IMR-90 (cell line): ENCODE results near the gene PTPRN2. TPM values are rescaled to one million over a fixed set of nuclear protein-coding genes. Genes with fewer than 3 reads are reported as not detected.

Experiments
- ATAC-seq: fragments of 200-7000 bp; cut with Tn5 transposase; 2 replicates; pipeline ENCODE4 v1.9.1; 2020; ENCODE audit warnings: low read depth, mild to moderate bottlenecking, moderate library complexity
- BruUV-seq: library from RNA; stranded (reverse); fragments of 400-500 nt; replicated peaks from 2 replicates; lab custom pipeline; 2021; lab: Mats Ljungman, UMichigan
- CTCF ChIA-PET: fragments of 300-600 bp; formaldehyde crosslinking; extraction: SDS; loops from one replicate; lab custom pipeline; 2021; ENCODE audit warnings: antibody characterized with exemption; lab: Yijun Ruan, JAX
- POLR2A ChIA-PET: fragments of 300-600 bp; sonication (Branson Sonifier 250); formaldehyde crosslinking; loops from one replicate; lab custom pipeline; 2022; ENCODE audit warnings: antibody characterized with exemption; ENCODE audit not compliant: unreplicated experiment; lab: Charles Lee
- DNase-seq: peaks from one replicate; pipeline ENCODE4 v3.0.0; 2013
- H2AFZ ChIP-seq: replicated peaks from 2 replicates; pipeline ENCODE3; 2013; ENCODE audit warnings: low read length, mild to moderate bottlenecking; ENCODE audit not compliant: poor library complexity
- H2AK5ac ChIP-seq: 2 replicates; pipeline ENCODE4 v1.6.1; 2013; ENCODE audit warnings: low read depth, low read length, inconsistent platforms
- H2AK9ac ChIP-seq: replicated peaks from 2 replicates; pipeline ENCODE3; 2013; ENCODE audit warnings: mild to moderate bottlenecking, low read depth, low read length, moderate library complexity; ENCODE audit not compliant: poor library complexity
- H2BK120ac ChIP-seq: 2 replicates; pipeline ENCODE4 v1.6.1; 2013; ENCODE audit warnings: low read depth, low read length, inconsistent platforms
- H2BK15ac ChIP-seq: 3 replicates; pipeline ENCODE4 v1.6.1; 2013; ENCODE audit warnings: low read depth, low read length, inconsistent platforms
- H2BK20ac ChIP-seq: 2 replicates; pipeline ENCODE4 v1.6.1; 2013; ENCODE audit warnings: low read depth, mild to moderate bottlenecking, inconsistent platforms, low read length, moderate library complexity
- H2BK5ac ChIP-seq: 2 replicates; pipeline ENCODE4 v1.6.1; 2013; ENCODE audit warnings: mild to moderate bottlenecking, low read depth, low read length, inconsistent platforms; ENCODE audit not compliant: poor library complexity, severe bottlenecking
- H3K14ac ChIP-seq: replicated peaks from 2 replicates; pipeline ENCODE4 v1.6.1; 2013; ENCODE audit warnings: low read depth, low read length, inconsistent platforms
- H3K18ac ChIP-seq: 2 replicates; pipeline ENCODE4 v1.6.1; 2013; ENCODE audit warnings: low read depth, low read length, control low read depth
- H3K23ac ChIP-seq: 2 replicates; pipeline ENCODE4 v1.6.1; 2013; ENCODE audit warnings: low read depth, low read length, inconsistent platforms
- H3K27ac ChIP-seq: 2 replicates; pipeline ENCODE4 v1.5.1; 2013; ENCODE audit warnings: mild to moderate bottlenecking, control low read depth, low read length; ENCODE audit not compliant: insufficient read depth
- H3K27me3 ChIP-seq: 2 replicates; pipeline ENCODE4 v1.6.1; 2013; ENCODE audit warnings: low read length; ENCODE audit not compliant: control insufficient read depth, insufficient read depth
- H3K36me3 ChIP-seq: 2 replicates; pipeline ENCODE4 v1.6.1; 2013; ENCODE audit warnings: low read length, mixed read lengths; ENCODE audit not compliant: control insufficient read depth, insufficient read depth
- H3K4ac ChIP-seq: 2 replicates; pipeline ENCODE4 v1.6.1; 2013; ENCODE audit warnings: low read depth, low read length, inconsistent platforms
- H3K4me1 ChIP-seq: 2 replicates; pipeline ENCODE4 v1.6.1; 2013; ENCODE audit warnings: low read length, mixed read lengths; ENCODE audit not compliant: control insufficient read depth, insufficient read depth
- H3K4me2 ChIP-seq: 2 replicates; pipeline ENCODE4 v1.6.1; 2013; ENCODE audit warnings: low read depth, mild to moderate bottlenecking, control low read depth, low read length, moderate library complexity
- H3K4me3 ChIP-seq: 2 replicates; pipeline ENCODE4 v1.5.1; 2013; ENCODE audit warnings: low read depth, mild to moderate bottlenecking, control low read depth, low read length, moderate library complexity; ENCODE audit not compliant: insufficient read depth
- H3K56ac ChIP-seq: 2 replicates; pipeline ENCODE4 v1.6.1; 2013; ENCODE audit warnings: low read length, inconsistent platforms; ENCODE audit not compliant: insufficient read depth; ENCODE audit errors: extremely low read depth
- H3K79me1 ChIP-seq, 2 experiments: 2 replicates each; pipeline ENCODE4 v1.6.1; 2013; ENCODE audit warnings: low read length in 2 of 2, inconsistent platforms in 1 of 2, low read depth in 1 of 2
- H3K9ac ChIP-seq: 2 replicates; pipeline ENCODE4 v1.6.1; 2013; ENCODE audit warnings: low read depth, low read length, control low read depth
- H3K9me1 ChIP-seq: 2 replicates; pipeline ENCODE4 v1.6.1; 2013; ENCODE audit warnings: low read length, inconsistent platforms; ENCODE audit not compliant: insufficient read depth
- H3K9me3 ChIP-seq: 2 replicates; pipeline ENCODE4 v1.6.1; 2013; ENCODE audit warnings: low read length; ENCODE audit not compliant: control insufficient read depth, insufficient read depth
- H4K20me1 ChIP-seq: 2 replicates; pipeline ENCODE4 v1.6.1; 2013; ENCODE audit warnings: low read length, inconsistent platforms; ENCODE audit not compliant: insufficient read depth
- H4K5ac ChIP-seq: 2 replicates; pipeline ENCODE4 v1.6.1; 2013; ENCODE audit warnings: mild to moderate bottlenecking, low read depth, low read length, control low read depth
- H4K8ac ChIP-seq, 2 experiments: 2 replicates each; pipeline ENCODE4 v1.6.1; 2013; ENCODE audit warnings: low read depth in 2 of 2, low read length in 2 of 2, control low read depth in 1 of 2, inconsistent platforms in 1 of 2
- H4K91ac ChIP-seq: 2 replicates; pipeline ENCODE4 v1.6.1; 2013; ENCODE audit warnings: low read depth, low read length, inconsistent platforms; ENCODE audit not compliant: insufficient read depth
- MAZ ChIP-seq: IDR thresholded peaks from 2 replicates; pipeline ENCODE4 v1.6.1; 2012; ENCODE audit warnings: low read depth, mild to moderate bottlenecking, low read length, improper control_type of control experiment, moderate library complexity, borderline replicate concordance
- WGBS, 2 experiments: methylation state at CpG; one replicate each; pipeline versions ENCODE4 v1.1.5 to v1.1.7; 2013; ENCODE audit warnings: missing lambda C conversion rate in 2 of 2; ENCODE audit not compliant: insufficient read length in 1 of 2; ENCODE audit errors: extremely low coverage in 2 of 2; 5-methylcytosine and 5-hydroxymethylcytosine counted together
- dilution Hi-C: fragments of 300-500 bp; cut with HindIII; formaldehyde crosslinking; loops from one replicate; pipeline ENCODE4 v1.14.3; 2018; ENCODE audit warnings: low sequenced_read_pairs; ENCODE audit not compliant: unreplicated experiment
- in situ Hi-C: fragments of 300-500 bp; cut with MboI; formaldehyde crosslinking; loops from 3 replicates; pipeline ENCODE4 v1.14.3; 2019; ENCODE audit warnings: low sequenced_read_pairs, inconsistent platforms, mixed read lengths
- intact Hi-C: fragments of 100-400 bp; cut with micrococcal nuclease; formaldehyde crosslinking; loops from 2 replicates; pipeline ENCODE4 v1.10.0; 2022
- polyA plus RNA-seq, 3 experiments: library from polyadenylated mRNA; depleted of rRNA; stranded (reverse); fragments of >200 nt; gene quantifications; 2 replicates each; pipeline ENCODE4 v1.2.3, GENCODE V29; 2012; ENCODE audit warnings: low replicate concordance in 1 of 3
- total RNA-seq: library from RNA; depleted of rRNA; stranded (reverse); fragments of >200 nt; gene quantifications from 2 replicates; pipeline ENCODE4 v1.2.3, GENCODE V29; 2012

The PTPRN2 gene
- total and polyA plus RNA-seq, 2 of the 4 experiments (the other 2 are of a cell fraction) = 0.03 TPM; not detected in 1

DNA sequence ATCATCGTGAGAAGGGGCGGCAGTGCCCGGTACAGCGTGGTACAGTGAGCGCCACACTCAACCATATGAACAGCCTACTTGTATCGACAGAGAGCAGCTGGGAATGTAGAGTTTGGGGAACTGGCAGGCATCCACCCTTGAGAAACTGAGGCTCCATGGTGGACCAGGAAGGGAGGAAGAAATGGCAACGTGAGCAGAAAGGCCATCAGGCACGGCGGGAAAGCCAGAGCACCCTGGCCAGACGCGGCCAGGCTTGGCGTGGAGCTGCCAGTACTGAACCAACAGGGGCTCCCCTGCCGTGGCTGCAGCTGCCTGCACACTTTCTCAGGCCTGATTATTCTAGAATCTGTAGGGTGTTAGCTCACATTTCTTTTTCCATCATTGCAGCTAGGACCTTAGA is 442.3 kb downstream of the PTPRN2 start:
- no peak overlapping the region for H3K4me3 ChIP-seq
- no peak for DNase-seq
- in situ Hi-C loops (no loop called here), dilution Hi-C loops (no loop called here), intact Hi-C loops (no loop called here)
- no peak overlapping the region for H3K23ac ChIP-seq
- no peak overlapping the region for H2BK15ac ChIP-seq
- CTCF ChIA-PET = no interaction called here
- H3K4me1 ChIP-seq = no peaks in the 10 kb centered on the region
- no peak overlapping the region for H3K27ac ChIP-seq
- H3K9ac ChIP-seq = no peak overlapping the region
- H3K9me1 ChIP-seq = no peaks in the 10 kb centered on the region
- H2BK20ac ChIP-seq = no peak overlapping the region
- no peak overlapping the region for H3K4me2 ChIP-seq
- no peak overlapping the region for H2AK5ac ChIP-seq
- no peaks in the 10 kb centered on the region for H4K20me1 ChIP-seq
- no peak for TF ChIP-seq MAZ
- H3K56ac ChIP-seq = no peak overlapping the region
- H4K8ac ChIP-seq = no peak overlapping the region
- H3K27me3 ChIP-seq = no peaks in the 10 kb centered on the region
- H3K4ac ChIP-seq = no peak overlapping the region
- no peak overlapping the region for H2AFZ ChIP-seq
- no peak overlapping the region for H2AK9ac ChIP-seq
- H3K36me3 ChIP-seq = no peaks in the 10 kb centered on the region
- H3K14ac ChIP-seq = no peak overlapping the region
- no peak overlapping the region for H2BK5ac ChIP-seq
- ATAC-seq = no peak
- no peak overlapping the region for H3K18ac ChIP-seq
- no peak overlapping the region for H4K91ac ChIP-seq
- H4K5ac ChIP-seq = no peak overlapping the region
- H3K9me3 ChIP-seq = peaks cover 62% of the 10 kb centered on the region
- no peaks in the 10 kb centered on the region for H3K79me1 ChIP-seq
- H2BK120ac ChIP-seq = no peak overlapping the region
- BruUV-seq = no TSS peak
- WGBS, 2 experiments = no CpG with 5 or more reads among the region's 13 CpGs
- POLR2A ChIA-PET = no interaction called here
